Panc1 (cell line): ENCODE data around the gene TMEM187. TPM values are rescaled to one million over a fixed set of nuclear protein-coding genes. Genes with fewer than 3 reads are reported as not detected.

Experiments used
- ATAC-seq: fragments of 200-7000 bp; cut with Tn5 transposase; 2 replicates; pipeline ENCODE4 v1.9.1; 2020; ENCODE audit warnings: mild to moderate bottlenecking, moderate library complexity
- BruUV-seq: library from RNA; stranded (reverse); fragments of 400-500 nt; replicated peaks from 2 replicates; lab custom pipeline; 2021; lab: Mats Ljungman, UMichigan
- CTCF ChIA-PET: fragments of 300-600 bp; sonication (Branson Sonifier 250); formaldehyde crosslinking; loops from one replicate; lab custom pipeline; 2022; ENCODE audit warnings: antibody characterized with exemption; lab: Charles Lee
- POLR2A ChIA-PET: fragments of 300-600 bp; sonication (Branson Sonifier 250); formaldehyde crosslinking; loops from one replicate; lab custom pipeline; 2022; ENCODE audit warnings: antibody characterized with exemption; lab: Charles Lee
- DNase-seq: peaks from one replicate; pipeline ENCODE4 v3.0.0-alpha.2; 2010; ENCODE audit warnings: low read depth, low spot score
- H3K27ac ChIP-seq: 2 replicates; pipeline ENCODE4 v1.5.1; 2011; ENCODE audit warnings: mild to moderate bottlenecking, low read length, inconsistent platforms
- H3K27me3 ChIP-seq: fragments of 200-500 bp; sonication (Bioruptor generic); 2 replicates; pipeline ENCODE4 v1.6.0; 2014; ENCODE audit warnings: low read length, inconsistent platforms; ENCODE audit not compliant: control insufficient read depth, insufficient read depth
- H3K36me3 ChIP-seq: fragments of 200-500 bp; sonication (Bioruptor generic); 2 replicates; pipeline ENCODE4 v1.5.1; 2014; ENCODE audit warnings: inconsistent platforms, mild to moderate bottlenecking, low read length, moderate library complexity; ENCODE audit not compliant: control insufficient read depth, insufficient read depth
- H3K4me1 ChIP-seq: 2 replicates; pipeline ENCODE4 v1.5.1; 2011; ENCODE audit warnings: inconsistent platforms, mild to moderate bottlenecking, low read length, moderate library complexity; ENCODE audit not compliant: control insufficient read depth, insufficient read depth
- H3K4me3 ChIP-seq, 2 experiments: 2 replicates each; pipeline ENCODE4 v1.5.1; 2011 to 2012; ENCODE audit warnings: low read depth in 2 of 2, low read length in 2 of 2, mild to moderate bottlenecking in 2 of 2, inconsistent platforms in 1 of 2, moderate library complexity in 1 of 2
- H3K9me3 ChIP-seq: fragments of 200-500 bp; sonication (Bioruptor generic); 2 replicates; pipeline ENCODE4 v1.5.1; 2014; ENCODE audit warnings: low read depth, mild to moderate bottlenecking, inconsistent platforms, low read length, moderate library complexity; ENCODE audit not compliant: control insufficient read depth, insufficient read depth
- CTCF ChIP-seq: fragments of 450-650 bp; IDR thresholded peaks from 2 replicates; pipeline ENCODE4 v1.5.1; 2017; ENCODE audit warnings: mild to moderate bottlenecking
- POLR2AphosphoS5 ChIP-seq: IDR thresholded peaks from 2 replicates; pipeline ENCODE4 v1.6.1; 2012; ENCODE audit warnings: mild to moderate bottlenecking, low read depth, low read length, moderate library complexity
- REST ChIP-seq, 2 experiments: IDR thresholded peaks; 2 replicates each; pipeline ENCODE4 v1.6.1; 2011 to 2012; ENCODE audit warnings: low read depth in 2 of 2, control low read depth in 1 of 2, low read length in 1 of 2, mild to moderate bottlenecking in 1 of 2, moderate library complexity in 1 of 2; ENCODE audit not compliant: insufficient read depth in 1 of 2
- SIN3A ChIP-seq: IDR thresholded peaks from 2 replicates; pipeline ENCODE4 v1.6.1; 2012; ENCODE audit warnings: low read depth, mild to moderate bottlenecking, low read length, moderate library complexity, borderline replicate concordance; ENCODE audit not compliant: insufficient read depth
- TCF7L2 ChIP-seq: IDR thresholded peaks from 2 replicates; pipeline ENCODE4 v1.6.1; 2011; ENCODE audit warnings: mild to moderate bottlenecking, low read depth, low read length, inconsistent platforms
- in situ Hi-C: cut with HindIII; loops from 2 replicates; pipeline ENCODE4 v1.10.0; 2016; ENCODE audit warnings: low sequenced_read_pairs, low pct_unique_long_range_greater_than_20kb
- intact Hi-C: fragments of 100-400 bp; cut with micrococcal nuclease; formaldehyde crosslinking; loops from one replicate; pipeline ENCODE4 v1.10.0; 2022; ENCODE audit not compliant: unreplicated experiment
- total RNA-seq: library from RNA; stranded (reverse); gene quantifications from one replicate; pipeline ENCODE4 v1.2.1, GENCODE V29; 2021; ENCODE audit not compliant: unreplicated experiment

The TMEM187 gene
- total RNA-seq, 1 experiment from 2014 or later, result 15.7 TPM

GRCh38 chrX:153944800-153945150, 27.8 kb upstream of the TMEM187 start:
- Histone ChIP-seq H3K4me3 (no peak overlapping the region), H3K9me3 (no peaks in the 10 kb centered on the region), H3K4me1 (peaks cover 26% of the 10 kb centered on the region), H3K27ac (no peak overlapping the region), H3K27me3 (no peaks in the 10 kb centered on the region), H3K36me3 (no peaks in the 10 kb centered on the region)
- no peak for DNase-seq
- TF ChIP-seq TCF7L2 (no peak), REST (IDR thresholded peaks at IDR 0.05; ENCODE audit: insufficient read depth in 1 of 2, low read depth in 2 of 2, low read length in 1 of 2) (no peak), SIN3A (no peak), CTCF (no peak), POLR2AphosphoS5 (no peak)
- BruUV-seq, result no TSS peak
- ATAC-seq, result no peak
- CTCF ChIA-PET, result interaction anchor here (0.6 to 4.8 kb wide), 4 partner anchors 20 to 922 kb away, joined by 3 to 45 read pairs (median 8); partner anchors contain the start of genes ARHGAP4 and IRAK1
- in situ Hi-C loops, result no loop called here
- POLR2A ChIA-PET, result interaction anchor here (1.1 kb wide), 1 partner anchor 22 kb away, joined by 9 read pairs; no protein-coding TSS in a partner anchor
- intact Hi-C loops, result no loop called here

- DNase-seq, result no peak
- CTCF ChIA-PET, result interaction anchor here (0.5 to 4.8 kb wide), 5 partner anchors 18 to 180 kb away, joined by 4 to 45 read pairs (median 8); partner anchors contain the start of gene ARHGAP4
- TF ChIP-seq SIN3A (no peak), POLR2AphosphoS5 (peak; percentile 14; the same call in 1 of the 2 replicates)
- intact Hi-C loops, result loop anchor here (2.0 kb wide), 1 partner anchor 21 kb away; no protein-coding TSS in a partner anchor
- no peak overlapping the region for H3K27ac ChIP-seq
- in situ Hi-C loops, result no loop called here
- no peak for ATAC-seq
- no peaks in the 10 kb centered on the region; the same call in 1 of the 2 replicates for H3K36me3 ChIP-seq
- no TSS peak for BruUV-seq
- H3K4me3 ChIP-seq, result no peak overlapping the region
- POLR2A ChIA-PET, result interaction anchor here (0.7 kb wide), 1 partner anchor 174 kb away, joined by 11 read pairs; no protein-coding TSS in a partner anchor
- H3K4me1 ChIP-seq, result peaks cover 26% of the 10 kb centered on the region
- no peaks in the 10 kb centered on the region for H3K9me3 ChIP-seq
- no peaks in the 10 kb centered on the region for H3K27me3 ChIP-seq
These were observed 26.3 kb upstream of the TMEM187 start for GRCh38 chrX:153945956-153946943.
